SK-N-SH (cell line): ENCODE data around the gene MYO1E. TPM values are rescaled to one million over a fixed set of nuclear protein-coding genes. Genes with fewer than 3 reads are reported as not detected.

ENCODE experiments used
- CTCF ChIA-PET: fragments of 300-600, 350-600 bp; formaldehyde crosslinking; extraction: SDS; loops from one replicate; lab custom pipeline; 2021; lab: Yijun Ruan, JAX
- POLR2A ChIA-PET: fragments of 350-600 bp; sonication (Branson Sonifier 250); formaldehyde crosslinking; extraction: SDS; loops from one replicate; lab custom pipeline; 2020; ENCODE audit warnings: antibody characterized with exemption, inconsistent platforms; lab: Yijun Ruan, JAX
- DNase-seq: peaks from one replicate; pipeline ENCODE4 v3.0.0; 2012
- H2AFZ ChIP-seq: fragments of 200-600 bp; sonication (generic); 2 replicates; pipeline ENCODE4 v1.8.1; 2016; ENCODE audit warnings: antibody characterized with exemption, mild to moderate bottlenecking, low read depth
- H3F3A ChIP-seq: fragments of 200-600 bp; sonication (generic); replicated peaks from 2 replicates; pipeline ENCODE3; 2016; ENCODE audit warnings: antibody characterized with exemption, mild to moderate bottlenecking; ENCODE audit not compliant: insufficient read depth
- H3K27ac ChIP-seq, 2 experiments: fragments of 200-500 bp in 1 of 2; fragments of 200-600 bp in 1 of 2; sonication (Bioruptor generic) in 1 of 2; sonication (generic), shearing (Covaris generic) in 1 of 2; 2 replicates each; pipeline versions ENCODE4 v1.5.1 to v1.6.1; 2014 to 2016; ENCODE audit warnings: low read depth in 2 of 2, inconsistent platforms in 1 of 2, low read length in 1 of 2, mild to moderate bottlenecking in 1 of 2, mixed read lengths in 1 of 2
- H3K27me3 ChIP-seq: fragments of 200-600 bp; sonication (generic), shearing (Covaris generic); 2 replicates; pipeline ENCODE4 v1.6.1; 2016; ENCODE audit warnings: mixed run types; ENCODE audit not compliant: insufficient read depth
- H3K36me3 ChIP-seq, 2 experiments: fragments of 200-500 bp in 1 of 2; fragments of 200-600 bp in 1 of 2; sonication (Bioruptor generic) in 1 of 2; sonication (generic) in 1 of 2; replicated peaks in 1 of 2; 2 replicates each; pipeline versions ENCODE3 to v1.5.1; 2014 to 2016; ENCODE audit warnings: low read length in 1 of 2, mild to moderate bottlenecking in 1 of 2; ENCODE audit not compliant: insufficient read depth in 2 of 2, control insufficient read depth in 1 of 2
- H3K4me1 ChIP-seq, 2 experiments: fragments of 200-500 bp in 1 of 2; fragments of 200-600 bp in 1 of 2; sonication (Bioruptor generic) in 1 of 2; sonication (generic), shearing (Covaris generic) in 1 of 2; 2 replicates each; pipeline versions ENCODE4 v1.5.1 to v1.6.1; 2014 to 2016; ENCODE audit warnings: low read depth in 1 of 2, low read length in 1 of 2, mixed run types in 1 of 2; ENCODE audit not compliant: insufficient read depth in 2 of 2, control insufficient read depth in 1 of 2
- H3K4me2 ChIP-seq: fragments of 200-600 bp; sonication (generic), shearing (Covaris generic); 2 replicates; pipeline ENCODE4 v1.6.1; 2017; ENCODE audit warnings: mixed run types
- H3K4me3 ChIP-seq, 2 experiments: fragments of 200-500 bp in 1 of 2; fragments of 200-600 bp in 1 of 2; sonication (Bioruptor generic) in 1 of 2; sonication (generic), shearing (Covaris generic) in 1 of 2; 2 replicates each; pipeline versions ENCODE4 v1.5.1 to v1.8.1; 2014 to 2016; ENCODE audit warnings: low read depth in 2 of 2, inconsistent platforms in 1 of 2, low read length in 1 of 2, mild to moderate bottlenecking in 1 of 2, mixed read lengths in 1 of 2, moderate library complexity in 1 of 2
- H3K79me2 ChIP-seq: fragments of 200-600 bp; sonication (generic); 2 replicates; pipeline ENCODE4 v1.8.1; 2017; ENCODE audit warnings: mild to moderate bottlenecking; ENCODE audit not compliant: insufficient read depth
- H3K9ac ChIP-seq: fragments of 200-600 bp; sonication (generic); 2 replicates; pipeline ENCODE4 v1.6.1; 2017; ENCODE audit warnings: mixed run types
- H3K9me2 ChIP-seq: fragments of 200-600 bp; sonication (generic); 2 replicates; pipeline ENCODE4 v1.6.1; 2017; ENCODE audit warnings: mixed run types
- H3K9me3 ChIP-seq: fragments of 200-600 bp; sonication (generic); 2 replicates; pipeline ENCODE4 v1.6.1; 2017; ENCODE audit warnings: mixed run types, mild to moderate bottlenecking, moderate library complexity
- H4K20me1 ChIP-seq: fragments of 200-600 bp; sonication (generic); 2 replicates; pipeline ENCODE4 v1.6.1; 2017; ENCODE audit warnings: mild to moderate bottlenecking, mixed run types; ENCODE audit not compliant: insufficient read depth
- ELF1 ChIP-seq: IDR thresholded peaks from 2 replicates; pipeline ENCODE4 v1.4.0; 2012
- EP300 ChIP-seq, 2 experiments: IDR thresholded peaks; 2 replicates each; pipeline versions ENCODE4 v1.4.0 to v1.6.1; 2012; ENCODE audit warnings: borderline replicate concordance in 1 of 2, low read depth in 1 of 2, low read length in 1 of 2
- GABPA ChIP-seq: IDR thresholded peaks from 2 replicates; pipeline ENCODE4 v1.4.0; 2012; ENCODE audit warnings: low read depth, mild to moderate bottlenecking
- JUND ChIP-seq: IDR thresholded peaks from 2 replicates; pipeline ENCODE4 v1.4.0; 2012
- MXI1 ChIP-seq: IDR thresholded peaks from 2 replicates; pipeline ENCODE4 v1.6.1; 2012; ENCODE audit warnings: mild to moderate bottlenecking, low read depth, low read length, improper control_type of control experiment
- NFIC ChIP-seq: IDR thresholded peaks from 2 replicates; pipeline ENCODE4 v1.4.0; 2012; ENCODE audit warnings: borderline replicate concordance
- RCOR1 ChIP-seq: fragments of 150-350 bp; IDR thresholded peaks from 2 replicates; pipeline ENCODE4 v1.6.1; 2017; ENCODE audit warnings: antibody characterized with exemption, low read length
- SMC3 ChIP-seq: IDR thresholded peaks from 2 replicates; pipeline ENCODE4 v1.6.1; 2012; ENCODE audit warnings: low read depth, low read length, improper control_type of control experiment
- USF1 ChIP-seq: IDR thresholded peaks from 2 replicates; pipeline ENCODE4 v1.4.0; 2012; ENCODE audit warnings: low read depth, borderline replicate concordance
- YY1 ChIP-seq: IDR thresholded peaks from 2 replicates; pipeline ENCODE4 v1.4.0; 2012; ENCODE audit warnings: low read depth, mild to moderate bottlenecking
- WGBS: methylation state at CpG from one replicate; pipeline ENCODE4 v1.1.6; 2017; ENCODE audit warnings: low lambda C conversion rate; 5-methylcytosine and 5-hydroxymethylcytosine counted together
- polyA plus RNA-seq, 3 experiments: library from polyadenylated mRNA; depleted of rRNA; stranded (reverse); fragments of >200 nt; gene quantifications; 2 replicates each; pipeline ENCODE4 v1.2.3, GENCODE V29; 2012

Gene MYO1E
- polyA plus RNA-seq, 1 of the 3 experiments (the other 2 are of a cell fraction), result 9.7 TPM

DNA sequence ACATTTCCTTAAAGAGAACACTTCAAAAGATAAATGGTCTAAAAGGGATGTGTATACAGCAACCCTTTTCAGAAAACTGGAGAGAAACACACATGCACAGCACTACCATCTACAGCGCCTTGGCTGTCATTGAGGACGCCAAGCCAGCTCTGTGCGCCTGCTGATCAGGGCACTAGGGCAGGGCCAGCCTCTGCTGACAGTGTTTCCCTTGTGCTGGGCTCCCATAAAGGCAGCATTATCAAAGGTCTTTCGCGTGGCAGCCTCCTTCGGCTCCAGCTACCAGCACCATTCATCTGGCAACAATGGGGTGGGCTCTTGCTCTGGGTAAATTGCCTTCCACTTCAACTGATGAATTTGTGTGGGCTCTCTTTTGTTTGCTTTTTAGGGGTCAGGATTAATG is 112.6 kb downstream of the MYO1E start:
- no peak for DNase-seq
- H3F3A ChIP-seq, result no peaks in the 10 kb centered on the region
- H2AFZ ChIP-seq, result no peak overlapping the region
- no peak overlapping the region for H3K9ac ChIP-seq
- 95% methylated on average over 6 of the region's 6 CpGs for WGBS
- H3K9me3 ChIP-seq, result no peaks in the 10 kb centered on the region
- H3K4me2 ChIP-seq, result no peak overlapping the region
- no peaks in the 10 kb centered on the region for H3K4me1 ChIP-seq
- H3K9me2 ChIP-seq, result no peaks in the 10 kb centered on the region
- no peaks in the 10 kb centered on the region for H3K27me3 ChIP-seq
- CTCF ChIA-PET, result interaction anchor here (0.9 to 3.1 kb wide), 2 partner anchors 13 to 19 kb away, joined by 4 to 10 read pairs; no protein-coding TSS in a partner anchor
- no peaks in the 10 kb centered on the region for H3K79me2 ChIP-seq
- no peaks in the 10 kb centered on the region for H4K20me1 ChIP-seq
- peaks cover 0 to 7% of the 10 kb centered on the region in 2 experiments for H3K36me3 ChIP-seq
- TF ChIP-seq USF1 (no peak), NFIC (no peak), ELF1 (no peak)
- no peak overlapping the region for H3K4me3 ChIP-seq
- POLR2A ChIA-PET, result no interaction called here
- H3K27ac ChIP-seq, result no peak overlapping the region

- Histone ChIP-seq H3K9ac (no peak overlapping the region), H3K9me2 (no peaks in the 10 kb centered on the region), H3K27ac (no peak overlapping the region), H3K79me2 (no peaks in the 10 kb centered on the region), H3K36me3 (peaks cover 0 to 7% of the 10 kb centered on the region in 2 experiments), H3K4me2 (no peak overlapping the region), H4K20me1 (no peaks in the 10 kb centered on the region), H3F3A (no peaks in the 10 kb centered on the region), H3K4me3 (no peak overlapping the region), H3K4me1 (no peaks in the 10 kb centered on the region), H3K9me3 (no peaks in the 10 kb centered on the region), H3K27me3 (no peaks in the 10 kb centered on the region), H2AFZ (no peak overlapping the region)
- POLR2A ChIA-PET, result no interaction called here
- no peak for TF ChIP-seq JUND
- DNase-seq, result no peak
- CTCF ChIA-PET, result interaction anchor here (3.1 kb wide), 1 partner anchor 19 kb away, joined by 10 read pairs; no protein-coding TSS in a partner anchor
- 96% methylated on average over 5 of the region's 5 CpGs for WGBS
Observed at GRCh38 chr15:59259137-59259943, 113.3 kb downstream of the MYO1E start.

- no peaks in the 10 kb centered on the region for H3K27me3 ChIP-seq
- no peaks in the 10 kb centered on the region for H3F3A ChIP-seq
- POLR2A ChIA-PET, result no interaction called here
- H3K36me3 ChIP-seq, result peaks cover 0 to 3% of the 10 kb centered on the region in 2 experiments
- H3K4me1 ChIP-seq, result no peaks in the 10 kb centered on the region
- TF ChIP-seq EP300 (IDR thresholded peaks at IDR 0.05; ENCODE audit: borderline replicate concordance in 1 of 2, low read depth in 1 of 2, low read length in 1 of 2) (no peak), SMC3 (no peak), MXI1 (no peak), RCOR1 (no peak), YY1 (no peak), GABPA (no peak)
- no peak overlapping the region for H3K4me2 ChIP-seq
- H4K20me1 ChIP-seq, result no peaks in the 10 kb centered on the region
- no peak for DNase-seq
- H3K4me3 ChIP-seq, result no peak overlapping the region
- no peaks in the 10 kb centered on the region for H3K9me2 ChIP-seq
- H3K79me2 ChIP-seq, result no peaks in the 10 kb centered on the region
- H2AFZ ChIP-seq, result no peak overlapping the region
- no peaks in the 10 kb centered on the region for H3K9me3 ChIP-seq
- no peak overlapping the region for H3K27ac ChIP-seq
- H3K9ac ChIP-seq, result no peak overlapping the region
- 71% methylated on average over 4 of the region's 4 CpGs for WGBS
- CTCF ChIA-PET, result no interaction called here
Observed at GRCh38 chr15:59258317-59258716, 114.4 kb downstream of the MYO1E start.
